PC-3 (cell line): ENCODE measurements around the gene PPM1L.

Experiments
- CTCF ChIP-seq: fragments of 300-600 bp; sonication (generic); conservative IDR thresholded peaks from 2 replicates; pipeline ENCODE4 v1.5.1; 2017; ENCODE audit warnings: antibody characterized with exemption, low read depth, mild to moderate bottlenecking, low read length
- EZH2 ChIP-seq: fragments of 300-600 bp; sonication (generic); IDR thresholded peaks from one replicate; pipeline ENCODE4 v1.6.1; 2017; ENCODE audit warnings: antibody characterized with exemption, mild to moderate bottlenecking, low read length; ENCODE audit not compliant: unreplicated experiment

- no peak for TF ChIP-seq CTCF
- no peak for TF ChIP-seq EZH2
These were observed 37.8 kb downstream of the PPM1L start for GRCh38 chr3:160793722-160794252.
